Heart right ventricle (tissue), 16 donors: ENCODE data around the gene AGPAT3. TPM values are rescaled to one million over a fixed set of nuclear protein-coding genes. Genes with fewer than 3 reads are reported as not detected.

Experiments used
- ATAC-seq, 8 donors: fragments of 200-7000 bp; cut with Tn5 transposase; one replicate each; pipeline ENCODE4 v1.9.1; 2020; ENCODE audit warnings: mild to moderate bottlenecking in 8 of 8, moderate library complexity in 8 of 8, moderate number of reproducible peaks in 1 of 8
- DNase-seq, 2 donors: peaks; one replicate each; pipeline ENCODE4 v3.0.0-alpha.2; 2020
- H3K27ac ChIP-seq, 10 donors: fragments of 200-600 bp; sonication (generic) in 2 of 10; one replicate each; pipeline versions ENCODE4 v1.5.0 to v1.8.0; 2020 to 2022; ENCODE audit warnings: mild to moderate bottlenecking in 3 of 10
- H3K27me3 ChIP-seq, 7 donors: fragments of 200-600 bp; one replicate each; pipeline ENCODE4 v1.8.0; 2021 to 2022; ENCODE audit warnings: mild to moderate bottlenecking in 2 of 7
- H3K36me3 ChIP-seq, 9 donors: fragments of 200-600 bp; sonication (generic) in 1 of 9; one replicate each; pipeline versions ENCODE4 v1.5.0 to v1.8.0; 2020 to 2022; ENCODE audit warnings: mild to moderate bottlenecking in 2 of 9
- H3K4me1 ChIP-seq, 9 donors: fragments of 200-600 bp; sonication (generic) in 1 of 9; one replicate each; pipeline versions ENCODE4 v1.5.0 to v1.8.0; 2020 to 2022; ENCODE audit warnings: mild to moderate bottlenecking in 4 of 9
- H3K4me3 ChIP-seq, 10 donors: fragments of 200-600 bp; sonication (generic) in 2 of 10; one replicate each; pipeline versions ENCODE4 v1.5.0 to v1.8.0; 2020 to 2022; ENCODE audit warnings: mild to moderate bottlenecking in 7 of 10, moderate library complexity in 2 of 10
- H3K9me3 ChIP-seq, 11 donors: fragments of 200-600 bp in 10 of 11; sonication (generic) in 2 of 11; one replicate each; pipeline versions ENCODE4 v1.5.0 to v1.8.0; 2013 to 2022; ENCODE audit warnings: mild to moderate bottlenecking in 2 of 11, control low read depth in 1 of 11, moderate library complexity in 1 of 11
- WGBS, 2 donors: extraction: QIAGEN DNeasy Blood & Tissue Kit; methylation state at CpG; one replicate each; pipeline ENCODE4 v1.1.7; 2013; ENCODE audit warnings: inconsistent platforms in 1 of 2; 5-methylcytosine and 5-hydroxymethylcytosine counted together
- intact Hi-C, 10 donors: fragments of 100-400 bp; cut with DNase I; formaldehyde crosslinking; loops; one replicate each; pipeline versions ENCODE4 v1.11.1 to v1.14.2; 2022
- polyA plus RNA-seq, 2 donors: library from polyadenylated mRNA; stranded (reverse); fragments of 200-250 nt; gene quantifications; one replicate each; pipeline ENCODE4 v1.2.3, GENCODE V29; 2013
- total RNA-seq, 10 donors: library from RNA; stranded (reverse); fragmentation: NEBNext Ultra II Directional in 3 of 10; extraction: Animal tissue kit (Norgen Biotek cat#: 25700) in 3 of 10; gene quantifications; one replicate each; pipeline versions ENCODE4 v1.2.1 to v1.2.4, GENCODE V29; 2021 to 2023
- TF ChIP-seq, protein P1 (sequence below), 9 donors: fragments of 200-600 bp; sonication (generic) in 2 of 9; IDR thresholded peaks; one replicate each; pipeline versions ENCODE4 v1.5.0 to v1.8.0; 2021 to 2022; ENCODE audit warnings: antibody characterized with exemption in 9 of 9, mild to moderate bottlenecking in 5 of 9, moderate library complexity in 1 of 9
- donor health status: Arrhythmogenic right ventricular cardiomyopathy.
- donor health status: ischemic (EF 13 %, LVEDD 7.1; RV severe dilation, severe dysfunction).
- donor health status: healthy with polysubstance abuse.
- donor health status: DM: no; HTN: yes; CAD: no.
- donor health status: DM: no; HTN: no; CAD: no.
- donor health status: ischemic (EF 25% LVEDD 6.9; RV normal size, moderate dysfunction).
- donor health status: ischemic (EF 25% LVEDD 5.7; RV mildly dilated, moderate dysfunction).
- donor health status: healthy.
- donor health status: DM: yes; HTN: yes; CAD: no.
- donor health status: Ischemic cardiomyopathy.
- donor health status: ischemic (EF 35%, LVEDD 5.7; RV mildly dilated, moderate dysfunction).
- donor health status: nonischemic (EF 11% LVEDD 7.7; RV severe dilation, severe dysfunction).
- donor health status: DM: yes; HTN: yes; CAD: no.
- donor health status: PGD.
- donor health status: ischemic (EF 29% LVEDD 5.4; RV normal size, mild dysfunction).
- donor health status: nonischemic (EF 23%, LVEDD 6.1; RV moderate dilation, normal function).

The AGPAT3 gene
- total and polyA plus RNA-seq, 12 donors, result 19.7 to 110 (median 65.6) TPM

DNA sequence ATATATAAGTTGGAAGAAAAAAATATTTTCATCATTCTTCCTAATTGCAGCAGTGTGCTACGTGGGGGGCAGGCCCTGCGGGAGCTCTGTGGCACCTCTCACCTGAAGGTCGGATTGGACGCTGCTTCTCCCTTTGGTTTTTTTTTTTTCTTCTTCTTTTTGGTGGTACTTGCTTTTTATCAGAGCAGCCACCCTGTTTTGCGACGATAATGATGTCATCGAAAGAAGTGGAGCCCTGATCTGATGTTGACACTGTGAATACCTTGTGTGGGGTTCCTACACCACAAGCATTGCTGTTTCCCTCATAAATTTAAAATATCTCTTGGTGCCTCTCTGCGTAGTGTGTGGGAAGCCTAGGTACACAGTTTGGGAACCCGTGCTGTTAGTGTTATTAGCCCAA is 152.6 kb downstream of the AGPAT3 start:
- no peak for ATAC-seq
- no peak for DNase-seq

DNA sequence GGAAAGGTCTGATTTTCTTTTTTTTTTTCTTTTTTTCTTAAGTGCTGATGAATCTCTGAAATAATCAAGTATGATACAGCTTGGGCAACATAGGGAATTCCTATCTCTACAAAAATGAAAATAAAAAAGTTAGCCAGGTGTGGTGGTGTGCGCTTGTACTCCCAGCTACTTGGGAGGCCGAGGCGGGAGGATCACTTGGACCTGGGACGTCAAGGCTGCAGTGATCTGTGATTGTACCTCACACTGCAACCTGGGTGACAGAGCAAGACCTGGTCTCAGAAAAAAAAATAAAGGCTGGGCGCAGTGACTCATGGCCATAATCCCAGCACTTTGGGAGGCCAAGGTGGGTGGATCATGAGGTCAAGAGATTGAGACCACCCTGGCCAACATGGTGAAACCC is 153.1 kb downstream of the AGPAT3 start:
- no peaks in the 10 kb centered on the region for H3K36me3 ChIP-seq
- TF ChIP-seq, protein P1, sequence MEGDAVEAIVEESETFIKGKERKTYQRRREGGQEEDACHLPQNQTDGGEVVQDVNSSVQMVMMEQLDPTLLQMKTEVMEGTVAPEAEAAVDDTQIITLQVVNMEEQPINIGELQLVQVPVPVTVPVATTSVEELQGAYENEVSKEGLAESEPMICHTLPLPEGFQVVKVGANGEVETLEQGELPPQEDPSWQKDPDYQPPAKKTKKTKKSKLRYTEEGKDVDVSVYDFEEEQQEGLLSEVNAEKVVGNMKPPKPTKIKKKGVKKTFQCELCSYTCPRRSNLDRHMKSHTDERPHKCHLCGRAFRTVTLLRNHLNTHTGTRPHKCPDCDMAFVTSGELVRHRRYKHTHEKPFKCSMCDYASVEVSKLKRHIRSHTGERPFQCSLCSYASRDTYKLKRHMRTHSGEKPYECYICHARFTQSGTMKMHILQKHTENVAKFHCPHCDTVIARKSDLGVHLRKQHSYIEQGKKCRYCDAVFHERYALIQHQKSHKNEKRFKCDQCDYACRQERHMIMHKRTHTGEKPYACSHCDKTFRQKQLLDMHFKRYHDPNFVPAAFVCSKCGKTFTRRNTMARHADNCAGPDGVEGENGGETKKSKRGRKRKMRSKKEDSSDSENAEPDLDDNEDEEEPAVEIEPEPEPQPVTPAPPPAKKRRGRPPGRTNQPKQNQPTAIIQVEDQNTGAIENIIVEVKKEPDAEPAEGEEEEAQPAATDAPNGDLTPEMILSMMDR (IDR thresholded peaks at IDR 0.05), result no peak
- peaks cover 10 to 90% (median 64%) of the 10 kb centered on the region in 9 donors for H3K4me1 ChIP-seq
- no peaks in the 10 kb centered on the region for H3K9me3 ChIP-seq
- ATAC-seq (no peak), DNase-seq (no peak)
- intact Hi-C loops, result loop anchor here in 2 of 10 donors (10.0 kb wide), 2 partner anchors 77 to 287 kb away; partner anchors contain the start of gene PFKL (in 1 of the 2)
- WGBS, 2 donors, result 92 to 95% methylated on average over 5 of the region's 5 CpGs
- no peak overlapping the region for H3K4me3 ChIP-seq
- H3K27me3 ChIP-seq, result no peaks in the 10 kb centered on the region
- H3K27ac ChIP-seq, result no peak overlapping the region

More for the DNA sequence above, 152.6 kb downstream of the AGPAT3 start:
- Histone ChIP-seq H3K4me3 (no peak overlapping the region), H3K27ac (no peak overlapping the region), H3K4me1 (peaks cover 10 to 93% (median 62%) of the 10 kb centered on the region in 9 donors), H3K27me3 (no peaks in the 10 kb centered on the region), H3K9me3 (no peaks in the 10 kb centered on the region), H3K36me3 (no peaks in the 10 kb centered on the region)
- TF ChIP-seq, protein P1 (IDR thresholded peaks at IDR 0.05), result no peak
- intact Hi-C loops, result loop anchor here in 2 of 10 donors (10.0 kb wide), 2 partner anchors 77 to 287 kb away; partner anchors contain the start of gene PFKL (in 1 of the 2)
- 88 to 91% methylated on average over 9 of the region's 9 CpGs for whole genome bisulfite sequencing, 2 donors

DNA sequence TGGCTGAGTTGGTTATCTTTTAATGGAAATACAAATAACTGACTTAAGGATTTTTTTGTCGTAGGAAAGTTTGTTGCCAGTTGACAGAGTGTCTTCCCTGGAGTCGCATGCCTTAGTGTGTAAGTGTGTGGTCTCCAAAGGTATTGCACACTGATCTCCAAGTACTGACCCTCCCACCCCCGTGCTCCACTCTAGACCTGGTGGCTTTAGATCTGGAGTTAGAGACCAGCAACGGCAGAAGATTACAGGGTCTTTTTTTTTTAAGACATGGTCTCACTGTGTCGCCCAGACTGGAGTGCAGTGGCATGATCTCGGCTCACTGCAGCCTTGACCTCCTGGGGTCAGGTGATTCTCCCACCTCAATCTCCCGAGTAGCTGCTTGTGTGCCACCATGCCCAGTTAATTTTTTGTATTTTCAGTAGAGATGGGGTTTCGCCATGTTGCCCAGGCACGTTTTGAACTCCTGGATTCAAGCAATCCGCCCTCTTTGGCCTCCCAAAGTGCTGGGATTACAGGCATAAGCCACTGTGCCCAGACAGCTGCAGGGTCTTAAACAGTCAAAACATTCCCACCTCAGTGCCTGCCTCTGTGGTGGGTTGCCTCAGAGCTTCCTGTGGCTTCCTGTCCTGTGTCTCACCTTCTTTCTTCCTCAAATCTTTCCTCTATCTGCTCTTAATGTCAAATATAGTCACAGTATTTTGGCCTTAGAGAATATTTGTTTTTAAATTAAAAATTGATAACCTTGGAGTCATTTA is 154.0 kb downstream of the AGPAT3 start:
- Histone ChIP-seq H3K4me1 (peaks cover 5 to 88% (median 61%) of the 10 kb centered on the region in 9 donors), H3K9me3 (no peaks in the 10 kb centered on the region), H3K27me3 (no peaks in the 10 kb centered on the region), H3K36me3 (no peaks in the 10 kb centered on the region), H3K4me3 (no peak overlapping the region), H3K27ac (peak overlapping the region in 2 of 10 donors; percentile 13 to 27)
- no peak for DNase-seq
- no peak for ATAC-seq
- TF ChIP-seq, protein P1 (IDR thresholded peaks at IDR 0.05), result no peak
- intact Hi-C loops, result loop anchor here in 2 of 10 donors (10.0 kb wide), 2 partner anchors 76 to 286 kb away; partner anchors contain the start of gene PFKL (in 1 of the 2)
- 78 to 79% methylated on average over 10 of the region's 10 CpGs for WGBS, 2 donors

DNA sequence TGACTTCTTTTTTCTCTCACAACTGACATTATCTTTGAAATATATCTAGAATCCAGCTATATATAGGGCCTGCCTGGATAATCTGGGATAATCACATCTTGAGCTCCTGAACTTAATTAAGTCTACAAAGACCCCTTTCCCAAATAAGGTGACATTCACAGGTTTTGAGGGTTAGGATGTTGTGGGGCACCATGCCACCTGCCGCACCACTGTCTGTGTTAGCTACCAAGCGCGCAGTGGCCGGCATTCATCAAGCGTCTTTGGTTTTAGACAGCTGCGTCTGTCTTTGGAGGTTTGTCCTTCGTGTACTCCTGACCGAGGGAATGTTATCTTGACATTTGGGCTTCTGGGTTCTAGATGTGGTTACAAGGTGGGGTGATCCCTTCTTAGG is 154.5 kb downstream of the AGPAT3 start:
- peaks cover 5 to 88% (median 61%) of the 10 kb centered on the region in 9 donors for H3K4me1 ChIP-seq
- no peak for DNase-seq
- H3K27ac ChIP-seq, result peak overlapping the region in 4 of 10 donors; percentile 13 to 72 (median 25)

More for the DNA sequence above, 154.5 kb downstream of the AGPAT3 start:
- H3K27me3 ChIP-seq, result no peaks in the 10 kb centered on the region
- H3K36me3 ChIP-seq, result no peaks in the 10 kb centered on the region
- TF ChIP-seq, protein P1 (IDR thresholded peaks at IDR 0.05), result no peak
- ATAC-seq, result no peak
- no peaks in the 10 kb centered on the region for H3K9me3 ChIP-seq
- 79 to 82% methylated on average over 8 of the region's 8 CpGs for WGBS, 2 donors
- H3K4me3 ChIP-seq, result no peak overlapping the region
- intact Hi-C loops, result loop anchor here in 2 of 10 donors (10.0 kb wide), 2 partner anchors 75 to 285 kb away; partner anchors contain the start of gene PFKL (in 1 of the 2)
